ENCODE data around the gene PAEP. TPM values are rescaled to one million over a fixed set of nuclear protein-coding genes. Genes with fewer than 3 reads are reported as not detected.

Gene PAEP
- not detected in 2 replicates for total RNA-seq

DNA sequence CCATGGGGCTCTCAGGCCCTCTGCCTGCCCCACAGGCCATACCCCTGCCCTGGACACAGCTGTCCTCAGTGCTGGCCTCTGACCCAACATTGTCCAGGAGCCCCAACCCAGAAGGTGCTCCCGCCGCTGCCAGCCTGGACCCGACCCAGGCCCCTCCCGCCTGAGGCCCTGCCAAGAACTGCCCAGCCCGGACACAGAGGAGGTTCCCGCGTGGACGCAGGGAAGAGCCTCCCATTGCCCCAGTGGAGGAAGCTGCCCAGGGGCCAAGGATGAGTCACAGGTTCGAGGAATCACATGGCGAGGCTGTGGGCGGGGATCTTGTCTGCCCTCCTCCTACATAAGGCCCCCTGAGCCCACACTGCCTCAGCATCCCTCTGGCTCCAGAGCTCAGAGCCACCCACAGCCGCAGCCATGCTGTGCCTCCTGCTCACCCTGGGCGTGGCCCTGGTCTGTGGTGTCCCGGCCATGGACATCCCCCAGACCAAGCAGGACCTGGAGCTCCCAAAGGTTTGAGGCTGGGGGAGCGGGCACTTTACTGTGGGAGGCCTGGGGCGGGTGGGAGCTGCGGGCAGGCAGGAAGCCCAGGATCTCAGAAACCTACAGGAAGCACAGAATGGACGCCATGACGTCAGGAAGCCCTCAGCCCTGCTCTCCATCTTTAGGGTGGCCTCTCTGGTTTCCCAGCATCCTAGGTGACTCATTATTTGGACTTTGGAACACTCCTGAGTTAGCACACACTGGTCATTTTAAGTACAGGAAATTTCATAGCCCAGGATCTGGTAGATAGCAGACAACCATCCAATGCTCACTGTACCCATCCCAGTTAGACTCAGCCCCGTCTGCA lies at the start of gene PAEP:
PAEP (plus strand) TSS at position 366 of the 844 bp plus-strand sequence.

DNA sequence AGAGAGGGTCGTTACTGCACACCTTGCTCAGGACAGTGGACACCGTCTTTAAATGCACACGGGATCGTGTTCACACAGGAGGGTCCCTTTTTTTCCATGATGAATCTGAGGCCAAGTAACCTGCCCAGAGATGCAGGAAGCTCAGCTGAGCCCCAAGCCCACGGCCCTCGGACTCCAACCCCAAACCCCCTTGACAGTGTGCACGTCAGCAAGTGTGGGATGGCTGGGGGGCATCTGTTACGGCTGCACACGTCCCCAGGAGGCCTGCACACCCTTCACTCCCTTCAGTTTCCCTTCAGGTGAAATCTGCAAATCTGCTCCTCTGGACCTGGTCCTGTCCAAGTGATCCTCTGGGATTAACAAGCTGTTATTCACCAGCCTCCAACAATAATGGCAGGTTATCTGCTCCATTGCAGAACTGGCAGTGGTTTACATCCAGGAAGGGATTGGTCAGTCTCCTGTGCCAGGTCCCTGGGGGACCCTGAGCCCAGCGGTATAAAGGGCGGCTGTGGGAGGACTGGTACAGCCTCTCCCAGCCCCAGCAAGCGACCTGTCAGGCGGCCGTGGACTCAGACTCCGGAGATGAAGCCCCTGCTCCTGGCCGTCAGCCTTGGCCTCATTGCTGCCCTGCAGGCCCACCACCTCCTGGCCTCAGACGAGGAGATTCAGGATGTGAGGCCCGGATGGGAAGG lies 40.5 kb upstream of the PAEP start, which contains the start of gene LCN1:
LCN1 (plus strand) TSS at position 525 of the 692 bp plus-strand sequence; CDS start at position 583, 58 bp downstream.

DNA sequence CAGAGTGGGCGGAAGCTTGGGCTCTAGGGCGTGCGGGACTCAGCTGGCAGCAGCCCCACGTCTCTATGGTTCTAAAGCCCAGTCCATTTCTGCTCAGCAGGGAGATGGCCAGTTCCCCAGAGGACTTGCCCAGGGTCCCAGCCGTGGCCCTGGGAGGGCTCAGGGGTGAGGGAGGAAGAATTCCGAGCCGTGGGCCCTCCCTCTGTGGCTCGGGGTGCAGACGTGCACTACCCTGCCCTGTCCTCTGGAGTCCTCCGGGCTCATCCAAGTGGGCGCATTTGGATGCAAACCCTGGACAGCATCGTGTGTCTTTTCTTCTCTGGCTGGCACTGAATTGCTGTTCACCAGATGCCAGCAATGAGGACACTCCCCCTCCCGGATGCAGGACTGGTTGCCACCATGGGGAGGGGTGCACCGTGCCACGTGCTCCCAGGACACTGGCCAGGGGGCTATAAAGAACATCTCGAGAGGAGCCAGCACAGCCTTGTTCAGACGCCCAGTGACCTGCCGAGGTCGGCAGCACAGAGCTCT lies 15.8 kb upstream of the PAEP start, which contains the start of gene OBP2A:
OBP2A (plus strand) TSS at position 481 of the 531 bp plus-strand sequence. CDS start 55 bp downstream, outside the sequence.

Other genes starting within 250 kb of the PAEP start
- 14.8 and 19.1 TPM in 2 replicates for gene PPP1R26, start 82.0 kb upstream of the PAEP start, total RNA-seq
- gene MRPS2, start 61.1 kb upstream of the PAEP start, total RNA-seq = 18.9 and 20.5 TPM in 2 replicates
- gene LCN1, start 40.3 kb upstream of the PAEP start, total RNA-seq = 0.66 TPM in 1 of 2 replicates, not detected in the other
- gene OBP2A, start 15.6 kb upstream of the PAEP start, total RNA-seq = not detected in 2 replicates
- not detected in 2 replicates for gene GLT6D1, start 77.8 kb downstream of the PAEP start, total RNA-seq
- gene LCN9, start 101.6 kb downstream of the PAEP start, total RNA-seq = not detected in 2 replicates
- 0.09 TPM in 1 of 2 replicates, not detected in the other for gene SOHLH1, start 137.7 kb downstream of the PAEP start, total RNA-seq
- under 0.01 and 0.09 TPM in 2 replicates for gene KCNT1, start 140.4 kb downstream of the PAEP start, total RNA-seq